Glutamatergic neuron (in vitro differentiated cells): ENCODE data around the gene TTLL10. TPM values are rescaled to one million over a fixed set of nuclear protein-coding genes. Genes with fewer than 3 reads are reported as not detected.

ENCODE experiments used
- DNase-seq: peaks from one replicate; pipeline ENCODE4 v3.0.0; 2022
- H3K27ac Mint-ChIP-seq: one replicate; pipeline ENCODE4 v1.8.0; 2020; ENCODE audit warnings: mild to moderate bottlenecking, mixed read lengths, inconsistent platforms; ENCODE audit not compliant: unreplicated experiment
- H3K27me3 Mint-ChIP-seq: one replicate; pipeline ENCODE4 v1.8.0; 2020; ENCODE audit warnings: mild to moderate bottlenecking, moderate library complexity, mixed read lengths, inconsistent platforms; ENCODE audit not compliant: unreplicated experiment
- H3K36me3 Mint-ChIP-seq: one replicate; pipeline ENCODE4 v1.8.0; 2020; ENCODE audit warnings: mild to moderate bottlenecking, mixed read lengths, inconsistent platforms; ENCODE audit not compliant: unreplicated experiment
- H3K4me1 Mint-ChIP-seq: one replicate; pipeline ENCODE4 v1.8.0; 2020; ENCODE audit warnings: mild to moderate bottlenecking, low read depth, mixed read lengths, inconsistent platforms; ENCODE audit not compliant: unreplicated experiment
- H3K4me3 Mint-ChIP-seq: one replicate; pipeline ENCODE4 v1.8.0; 2020; ENCODE audit warnings: mild to moderate bottlenecking, mixed read lengths, inconsistent platforms; ENCODE audit not compliant: unreplicated experiment
- H3K9me3 Mint-ChIP-seq: one replicate; pipeline ENCODE4 v1.8.0; 2020; ENCODE audit warnings: mild to moderate bottlenecking, moderate library complexity, mixed read lengths, inconsistent platforms; ENCODE audit not compliant: unreplicated experiment
- total RNA-seq: library from RNA; stranded (reverse); fragmentation: NEBNext Ultra II Directional; extraction: Animal tissue kit (Norgen Biotek cat#: 25700); gene quantifications from one replicate; pipeline ENCODE4 v1.2.1, GENCODE V29; 2021; ENCODE audit not compliant: unreplicated experiment
- TF ChIP-seq, protein P1 (sequence below): fragments of 200-600 bp; sonication (generic); IDR thresholded peaks from one replicate; pipeline ENCODE4 v1.5.0; 2021; ENCODE audit not compliant: partially characterized antibody, unreplicated experiment

The TTLL10 gene
- total RNA-seq, 1 donor from 2014 or later = not detected

DNA sequence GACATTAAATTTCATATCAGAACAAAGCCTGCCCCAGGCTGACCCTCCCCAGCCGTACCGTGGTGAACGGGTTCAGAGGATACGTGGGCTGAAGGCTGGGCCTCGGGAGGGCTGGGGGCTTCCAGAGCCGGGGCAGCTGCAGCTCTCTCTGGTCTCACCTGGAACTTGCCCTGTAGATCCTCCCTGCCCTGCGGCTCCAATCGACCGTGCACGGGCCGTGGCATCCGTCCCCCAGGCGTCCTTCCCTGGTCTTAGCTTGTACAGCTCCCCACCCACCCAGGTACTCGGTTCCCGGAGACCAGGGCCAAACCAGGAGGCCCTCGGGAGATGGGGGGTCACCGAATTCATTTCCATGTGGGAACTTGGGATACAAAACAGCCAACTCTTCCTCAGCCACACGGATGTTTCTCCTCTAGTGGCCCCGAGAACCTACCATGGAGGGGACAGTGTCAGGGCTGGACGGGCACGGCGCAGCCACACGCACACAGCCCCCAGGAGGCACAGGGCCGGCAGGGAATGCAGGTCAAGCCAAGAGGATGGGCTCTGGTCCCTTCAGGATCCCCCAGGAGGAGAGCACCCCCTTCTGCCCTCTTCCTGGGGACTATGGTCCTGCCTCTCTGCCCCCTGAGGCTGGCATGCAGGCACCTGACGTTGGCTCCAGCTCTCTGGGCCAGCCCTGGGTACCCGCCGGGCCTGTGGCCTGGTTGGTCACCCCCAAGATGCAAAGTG lies 61.5 kb downstream of the TTLL10 start:
- TF ChIP-seq, protein P1, sequence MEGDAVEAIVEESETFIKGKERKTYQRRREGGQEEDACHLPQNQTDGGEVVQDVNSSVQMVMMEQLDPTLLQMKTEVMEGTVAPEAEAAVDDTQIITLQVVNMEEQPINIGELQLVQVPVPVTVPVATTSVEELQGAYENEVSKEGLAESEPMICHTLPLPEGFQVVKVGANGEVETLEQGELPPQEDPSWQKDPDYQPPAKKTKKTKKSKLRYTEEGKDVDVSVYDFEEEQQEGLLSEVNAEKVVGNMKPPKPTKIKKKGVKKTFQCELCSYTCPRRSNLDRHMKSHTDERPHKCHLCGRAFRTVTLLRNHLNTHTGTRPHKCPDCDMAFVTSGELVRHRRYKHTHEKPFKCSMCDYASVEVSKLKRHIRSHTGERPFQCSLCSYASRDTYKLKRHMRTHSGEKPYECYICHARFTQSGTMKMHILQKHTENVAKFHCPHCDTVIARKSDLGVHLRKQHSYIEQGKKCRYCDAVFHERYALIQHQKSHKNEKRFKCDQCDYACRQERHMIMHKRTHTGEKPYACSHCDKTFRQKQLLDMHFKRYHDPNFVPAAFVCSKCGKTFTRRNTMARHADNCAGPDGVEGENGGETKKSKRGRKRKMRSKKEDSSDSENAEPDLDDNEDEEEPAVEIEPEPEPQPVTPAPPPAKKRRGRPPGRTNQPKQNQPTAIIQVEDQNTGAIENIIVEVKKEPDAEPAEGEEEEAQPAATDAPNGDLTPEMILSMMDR = no peak
- DNase-seq = no peak
- Mint-ChIP-seq H3K27me3 (peaks cover 12% of the 10 kb centered on the region), H3K27ac (no peak overlapping the region), H3K4me3 (no peak overlapping the region), H3K36me3 (peaks cover 11% of the 10 kb centered on the region), H3K4me1 (peaks cover 9% of the 10 kb centered on the region), H3K9me3 (peaks cover 13% of the 10 kb centered on the region)

DNA sequence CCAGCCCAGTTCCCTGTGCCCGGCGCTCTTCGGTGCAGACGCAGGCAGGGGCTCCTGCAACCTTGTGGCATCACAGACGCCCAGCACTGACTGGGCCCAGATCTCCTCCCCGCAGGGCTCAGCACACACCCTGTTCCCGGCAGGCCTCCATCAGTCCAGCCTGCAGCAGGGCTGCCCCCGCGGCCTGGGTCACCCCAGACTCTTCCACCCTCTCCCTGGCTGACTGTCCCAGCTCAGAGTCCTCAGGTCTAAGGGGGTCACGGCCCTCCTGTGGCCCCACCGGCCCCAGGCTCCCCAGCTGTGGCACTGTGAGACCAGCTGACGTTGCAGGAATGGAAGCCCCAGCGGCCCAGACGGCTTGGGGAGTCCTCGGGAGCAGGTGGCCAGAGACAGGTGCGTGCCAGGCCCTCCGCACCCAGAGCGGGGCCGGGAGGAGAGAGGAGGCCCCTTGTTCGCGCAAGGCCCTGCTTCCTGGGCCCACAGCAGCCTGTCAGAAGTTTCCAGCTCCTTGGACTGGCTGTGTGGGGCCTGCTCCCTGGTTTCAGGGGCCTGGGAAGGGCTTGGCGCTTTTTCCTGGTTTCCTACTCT lies 62.6 kb downstream of the TTLL10 start:
- peaks cover 6% of the 10 kb centered on the region for H3K4me1 Mint-ChIP-seq
- H3K36me3 Mint-ChIP-seq = peaks cover 11% of the 10 kb centered on the region
- H3K27ac Mint-ChIP-seq = no peak overlapping the region
- no peak overlapping the region for H3K4me3 Mint-ChIP-seq
- no peak for DNase-seq
- peaks cover 8% of the 10 kb centered on the region for H3K9me3 Mint-ChIP-seq
- TF ChIP-seq, protein P1 = no peak
- H3K27me3 Mint-ChIP-seq = peaks cover 7% of the 10 kb centered on the region

DNA sequence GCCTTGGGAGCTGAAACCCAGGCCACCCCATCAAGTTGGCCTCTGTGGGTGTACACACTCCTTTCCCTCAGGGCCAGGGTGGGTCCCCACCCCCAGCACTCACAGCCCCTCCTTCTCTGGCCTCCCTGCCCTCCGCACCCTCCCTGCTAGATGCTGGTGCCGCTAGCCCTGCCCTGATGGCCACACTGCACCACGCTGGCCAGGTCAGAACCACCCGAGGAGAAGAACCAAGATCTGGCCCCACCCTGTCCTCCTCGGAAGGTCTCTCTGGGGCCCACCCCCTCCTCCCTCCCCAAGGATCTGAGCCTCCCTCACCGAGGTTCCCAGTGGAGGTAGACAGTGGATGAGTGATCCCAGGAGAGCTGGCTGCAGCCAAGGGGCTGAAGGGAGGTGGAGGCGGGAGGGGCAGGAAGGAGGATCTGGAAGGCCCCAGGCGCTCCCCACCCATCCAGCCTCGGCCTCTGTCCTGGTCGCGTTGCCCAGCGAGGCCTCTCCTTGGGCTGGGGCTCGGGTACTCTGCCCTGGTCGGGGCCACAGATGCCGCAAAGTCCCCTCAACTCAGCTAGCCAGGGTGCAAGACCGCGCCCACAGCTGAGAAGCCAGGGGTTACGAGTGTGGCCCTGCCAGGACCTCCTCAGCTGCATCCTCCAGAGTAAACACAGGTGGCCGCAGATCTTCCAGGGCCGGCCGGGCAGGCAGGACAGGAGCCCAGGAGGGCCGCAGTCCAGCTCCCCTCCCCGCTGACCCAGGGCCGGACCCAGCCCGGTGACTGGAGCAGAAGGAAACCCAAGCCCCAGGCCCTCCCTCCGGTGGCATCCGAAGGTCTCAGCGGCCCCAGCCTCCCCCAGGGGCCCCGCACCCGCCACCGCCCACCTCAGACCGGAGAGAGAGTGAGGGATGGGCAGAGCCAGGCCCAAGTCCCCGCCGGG lies 63.5 kb downstream of the TTLL10 start:
- H3K27ac Mint-ChIP-seq = no peak overlapping the region
- peaks cover 6% of the 10 kb centered on the region for H3K4me1 Mint-ChIP-seq
- H3K4me3 Mint-ChIP-seq = no peak overlapping the region
- H3K9me3 Mint-ChIP-seq = peaks cover 7% of the 10 kb centered on the region
- H3K36me3 Mint-ChIP-seq = peaks cover 11% of the 10 kb centered on the region
- no peak for DNase-seq
- TF ChIP-seq, protein P1 = no peak
- H3K27me3 Mint-ChIP-seq = peaks cover 7% of the 10 kb centered on the region

DNA sequence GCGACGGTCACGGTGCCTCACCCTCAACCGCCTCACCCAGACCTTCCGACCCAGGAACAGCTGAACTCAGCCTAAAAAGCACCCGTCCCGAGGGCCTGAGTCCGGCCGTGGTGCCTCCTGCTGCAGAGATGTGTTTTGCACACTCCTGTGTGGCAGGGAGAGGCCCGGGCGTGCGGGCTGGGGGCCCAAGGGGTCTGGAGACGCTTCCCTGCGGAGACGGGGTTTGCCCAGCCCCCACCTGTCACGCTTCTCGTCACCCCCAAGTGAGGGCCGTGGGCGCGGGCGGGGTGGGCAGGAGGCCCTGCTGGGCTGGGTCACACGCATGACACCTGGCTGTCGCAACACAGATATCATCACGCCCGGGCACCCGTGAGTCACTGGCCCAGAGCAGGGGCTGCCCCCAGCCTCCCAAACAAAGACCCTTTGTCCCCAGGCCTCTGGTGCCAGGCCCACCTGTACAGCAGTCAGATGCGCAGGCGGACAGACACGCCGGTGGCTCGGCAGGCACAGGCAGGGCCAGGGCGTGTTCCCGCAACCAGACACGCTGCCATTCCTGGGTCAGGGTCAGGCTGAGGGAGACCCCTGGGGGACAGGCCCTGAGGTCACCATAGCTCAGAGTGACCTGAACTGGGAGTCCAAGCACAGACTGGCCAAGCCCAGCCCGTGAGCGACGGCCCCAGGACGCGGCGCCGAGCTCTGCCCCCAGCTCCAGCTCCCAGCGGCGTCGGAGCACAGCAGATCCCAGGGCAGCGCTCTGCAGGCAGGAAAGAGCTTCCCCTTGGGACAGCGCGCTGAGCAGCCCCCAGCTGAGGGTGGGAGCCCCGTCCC lies 64.4 kb downstream of the TTLL10 start:
- no peak overlapping the region for H3K4me3 Mint-ChIP-seq
- no peak overlapping the region for H3K27ac Mint-ChIP-seq
- peaks cover 7% of the 10 kb centered on the region for H3K9me3 Mint-ChIP-seq
- H3K36me3 Mint-ChIP-seq = peaks cover 11% of the 10 kb centered on the region
- no peak for DNase-seq
- TF ChIP-seq, protein P1 = no peak
- H3K27me3 Mint-ChIP-seq = peaks cover 7% of the 10 kb centered on the region
- peaks cover 6% of the 10 kb centered on the region for H3K4me1 Mint-ChIP-seq
